Astrocyte (in vitro differentiated cells and primary cell): ENCODE measurements around the gene AUTS2. TPM values are rescaled to one million over a fixed set of nuclear protein-coding genes. Genes with fewer than 3 reads are reported as not detected.

Experiments used
- DNase-seq: peaks from one replicate; pipeline ENCODE4 v3.0.0-alpha.2; 2010; ENCODE audit warnings: low read depth
- FAIRE-seq: peaks from 2 replicates; lab custom pipeline; 2011; peaks lifted over from hg19 to GRCh38; lab: Jason Lieb, UNC
- H2AFZ ChIP-seq: 2 replicates; pipeline ENCODE4 v1.6.0; 2012; ENCODE audit warnings: low read depth, low read length, inconsistent platforms
- H3K27ac ChIP-seq: 2 replicates; pipeline ENCODE4 v1.5.1; 2011; ENCODE audit warnings: low read depth, low read length, inconsistent platforms
- H3K27me3 ChIP-seq: 2 replicates; pipeline ENCODE4 v1.6.0; 2011; ENCODE audit warnings: low read length, inconsistent platforms; ENCODE audit not compliant: insufficient read depth
- H3K36me3 ChIP-seq: 2 replicates; pipeline ENCODE4 v1.5.1; 2011; ENCODE audit warnings: low read length, inconsistent platforms; ENCODE audit not compliant: insufficient read depth
- H3K4me1 ChIP-seq: 2 replicates; pipeline ENCODE4 v1.5.1; 2011; ENCODE audit warnings: low read length, inconsistent platforms; ENCODE audit not compliant: insufficient read depth
- H3K4me2 ChIP-seq: 2 replicates; pipeline ENCODE4 v1.6.0; 2012; ENCODE audit warnings: low read length, inconsistent platforms
- H3K4me3 ChIP-seq: 2 replicates; pipeline ENCODE4 v1.5.1; 2011; ENCODE audit warnings: low read depth, mild to moderate bottlenecking, low read length, inconsistent platforms; ENCODE audit not compliant: insufficient read depth
- H3K79me2 ChIP-seq: 2 replicates; pipeline ENCODE4 v1.6.0; 2012; ENCODE audit warnings: mild to moderate bottlenecking, low read length, inconsistent platforms; ENCODE audit not compliant: insufficient read depth
- H3K9ac ChIP-seq: 2 replicates; pipeline ENCODE4 v1.6.0; 2012; ENCODE audit warnings: mild to moderate bottlenecking, low read length, inconsistent platforms
- H3K9me3 ChIP-seq: 2 replicates; pipeline ENCODE4 v1.5.1; 2012; ENCODE audit warnings: low read depth, mild to moderate bottlenecking, low read length, inconsistent platforms; ENCODE audit not compliant: insufficient read depth
- H4K20me1 ChIP-seq: 2 replicates; pipeline ENCODE4 v1.6.0; 2012; ENCODE audit warnings: low read length, inconsistent platforms; ENCODE audit not compliant: insufficient read depth
- H3K27ac Mint-ChIP-seq: one replicate; pipeline ENCODE4 v1.8.0; 2021; ENCODE audit warnings: mild to moderate bottlenecking, mixed read lengths; ENCODE audit not compliant: unreplicated experiment
- H3K27me3 Mint-ChIP-seq: one replicate; pipeline ENCODE4 v1.8.0; 2021; ENCODE audit warnings: low read depth, mixed read lengths; ENCODE audit not compliant: unreplicated experiment
- H3K36me3 Mint-ChIP-seq: one replicate; pipeline ENCODE4 v1.8.0; 2021; ENCODE audit warnings: low read depth, mixed read lengths; ENCODE audit not compliant: unreplicated experiment
- H3K4me1 Mint-ChIP-seq: one replicate; pipeline ENCODE4 v1.8.0; 2021; ENCODE audit warnings: low read depth, mixed read lengths; ENCODE audit not compliant: unreplicated experiment
- H3K4me3 Mint-ChIP-seq: one replicate; pipeline ENCODE4 v1.8.0; 2021; ENCODE audit warnings: mild to moderate bottlenecking, moderate library complexity, mixed read lengths; ENCODE audit not compliant: unreplicated experiment
- H3K9me3 Mint-ChIP-seq: one replicate; pipeline ENCODE4 v1.8.0; 2021; ENCODE audit warnings: mild to moderate bottlenecking, mixed read lengths; ENCODE audit not compliant: unreplicated experiment
- CTCF ChIP-seq: IDR thresholded peaks from 2 replicates; pipeline ENCODE4 v1.5.1; 2011; ENCODE audit warnings: low read depth, mild to moderate bottlenecking, inconsistent platforms, low read length, moderate library complexity; ENCODE audit not compliant: insufficient read depth
- EZH2 ChIP-seq: IDR thresholded peaks from 2 replicates; pipeline ENCODE4 v1.6.1; 2012; ENCODE audit warnings: mild to moderate bottlenecking, low read length, inconsistent platforms; ENCODE audit not compliant: insufficient read depth
- total RNA-seq: library from RNA; stranded (reverse); gene quantifications from 2 replicates; pipeline ENCODE4 v1.2.1, GENCODE V29; 2021

Gene AUTS2
- total RNA-seq, 1 donor from 2014 or later: 73.2 TPM

DNA sequence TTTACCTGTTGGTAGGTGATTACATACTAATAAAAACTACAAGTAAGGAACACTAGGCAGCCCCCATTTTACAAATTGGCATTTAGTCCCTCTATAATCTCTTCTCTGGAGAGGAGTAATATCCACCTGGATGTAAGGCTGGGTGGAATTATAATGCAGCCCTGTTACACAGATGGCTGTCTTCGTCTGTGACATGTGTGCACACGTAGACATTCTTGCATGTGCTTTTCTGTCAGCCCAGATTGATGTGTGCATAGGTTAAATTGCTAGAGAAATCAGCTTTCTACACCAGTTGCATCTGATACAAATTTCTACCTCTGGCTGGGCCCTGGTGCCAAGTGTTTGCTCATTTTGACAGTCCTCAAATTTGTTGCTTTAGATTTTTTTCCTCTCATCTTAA is 715.9 kb downstream of the AUTS2 start:
- Histone ChIP-seq H3K4me3 (no peak overlapping the region), H3K9me3 (no peaks in the 10 kb centered on the region), H4K20me1 (no peaks in the 10 kb centered on the region), H3K4me2 (no peak overlapping the region), H3K27ac (no peak overlapping the region), H3K79me2 (no peaks in the 10 kb centered on the region), H3K27me3 (no peaks in the 10 kb centered on the region), H2AFZ (no peak overlapping the region), H3K9ac (no peak overlapping the region), H3K36me3 (no peaks in the 10 kb centered on the region), H3K4me1 (peaks cover 3% of the 10 kb centered on the region)
- Mint-ChIP-seq H3K27ac (no peak overlapping the region), H3K36me3 (peaks cover 3% of the 10 kb centered on the region), H3K4me1 (peaks cover 16% of the 10 kb centered on the region), H3K9me3 (peaks cover 3% of the 10 kb centered on the region), H3K27me3 (no peaks in the 10 kb centered on the region), H3K4me3 (no peak overlapping the region)
- TF ChIP-seq EZH2 (no peak), CTCF (no peak)
- FAIRE-seq (no peak), DNase-seq (no peak)

GRCh38 chr7:70316745-70317144 is 718.5 kb downstream of the AUTS2 start:
- Histone ChIP-seq H3K27ac (no peak overlapping the region), H2AFZ (no peak overlapping the region), H3K27me3 (no peaks in the 10 kb centered on the region), H3K36me3 (no peaks in the 10 kb centered on the region), H3K4me3 (no peak overlapping the region), H3K9ac (no peak overlapping the region), H3K4me2 (peak overlapping the region; percentile 15), H3K9me3 (no peaks in the 10 kb centered on the region), H4K20me1 (no peaks in the 10 kb centered on the region), H3K4me1 (peaks cover 3% of the 10 kb centered on the region), H3K79me2 (no peaks in the 10 kb centered on the region)
- TF ChIP-seq EZH2: no peak
- TF ChIP-seq CTCF: no peak
- no peak overlapping the region for H3K4me3 Mint-ChIP-seq
- H3K4me1 Mint-ChIP-seq: peaks cover 22% of the 10 kb centered on the region
- no peaks in the 10 kb centered on the region for H3K9me3 Mint-ChIP-seq
- no peak for DNase-seq
- no peak for FAIRE-seq
- no peak overlapping the region for H3K27ac Mint-ChIP-seq
- no peaks in the 10 kb centered on the region for H3K27me3 Mint-ChIP-seq
- H3K36me3 Mint-ChIP-seq: peaks cover 3% of the 10 kb centered on the region

GRCh38 chr7:70317356-70317755 is 719.1 kb downstream of the AUTS2 start:
- Histone ChIP-seq H3K9ac (no peak overlapping the region), H3K79me2 (no peaks in the 10 kb centered on the region), H3K4me1 (peaks cover 3% of the 10 kb centered on the region), H4K20me1 (no peaks in the 10 kb centered on the region), H2AFZ (no peak overlapping the region), H3K27me3 (no peaks in the 10 kb centered on the region), H3K9me3 (no peaks in the 10 kb centered on the region), H3K4me2 (peak overlapping the region; percentile 15), H3K27ac (no peak overlapping the region), H3K36me3 (no peaks in the 10 kb centered on the region), H3K4me3 (no peak overlapping the region)
- TF ChIP-seq EZH2 (no peak), CTCF (no peak)
- peak; percentile 56 for DNase-seq
- no peaks in the 10 kb centered on the region for H3K27me3 Mint-ChIP-seq
- H3K4me1 Mint-ChIP-seq: peaks cover 18% of the 10 kb centered on the region
- H3K36me3 Mint-ChIP-seq: peaks cover 3% of the 10 kb centered on the region
- H3K9me3 Mint-ChIP-seq: no peaks in the 10 kb centered on the region
- no peak overlapping the region for H3K27ac Mint-ChIP-seq
- no peak for FAIRE-seq
- no peak overlapping the region for H3K4me3 Mint-ChIP-seq
